T-helper 1 cell treated with Interleukin-12 subunit alpha and Interleukin-12 subunit beta and Interleukin-4 antibody, amounts not matched to agents 30 ng/mL and 1 ng/mL, for 36 hours (primary cell): ENCODE results near the gene ADGRG4. TPM values are rescaled to one million over a fixed set of nuclear protein-coding genes. Genes with fewer than 3 reads are reported as not detected.

Experiments used
- intact Hi-C: fragments of 100-400 bp; cut with micrococcal nuclease; formaldehyde crosslinking; loops from one replicate; pipeline ENCODE4 v1.15.1; 2024
- total RNA-seq: library from RNA; stranded (reverse); gene quantifications from 2 replicates; pipeline ENCODE4 v1.2.3, GENCODE V29; 2022

ADGRG4 gene
- total RNA-seq, 1 donor from 2014 or later: not detected

DNA sequence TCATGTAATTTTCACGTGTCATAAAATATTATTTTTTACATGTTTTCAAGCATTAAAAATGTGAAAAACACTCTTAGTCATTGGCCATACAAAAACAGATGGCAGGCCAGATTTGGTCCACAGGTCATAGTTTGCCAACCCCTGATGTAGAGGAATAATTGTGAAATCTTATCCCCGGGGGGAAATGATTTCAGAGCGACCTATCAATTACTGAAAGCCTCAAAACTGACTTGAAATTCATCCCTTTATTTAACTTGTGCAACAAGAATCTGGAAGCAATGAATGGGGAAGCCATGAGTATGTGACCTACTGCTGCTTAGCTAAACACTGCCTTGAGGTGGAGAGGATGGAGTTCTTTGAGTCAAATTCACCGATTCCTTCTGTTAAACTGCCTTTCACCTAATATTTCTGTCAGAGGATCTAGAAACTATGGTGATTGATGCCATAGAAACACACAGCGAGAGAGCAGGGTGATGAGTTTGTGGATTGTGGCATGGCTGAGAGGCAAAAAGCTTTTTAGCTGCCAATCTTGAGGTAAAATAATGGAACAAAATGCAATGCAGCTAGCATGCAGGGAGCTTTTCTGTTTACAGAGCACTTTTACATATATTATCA lies 156.6 kb downstream of the ADGRG4 start:
- intact Hi-C loops: no loop called here

DNA sequence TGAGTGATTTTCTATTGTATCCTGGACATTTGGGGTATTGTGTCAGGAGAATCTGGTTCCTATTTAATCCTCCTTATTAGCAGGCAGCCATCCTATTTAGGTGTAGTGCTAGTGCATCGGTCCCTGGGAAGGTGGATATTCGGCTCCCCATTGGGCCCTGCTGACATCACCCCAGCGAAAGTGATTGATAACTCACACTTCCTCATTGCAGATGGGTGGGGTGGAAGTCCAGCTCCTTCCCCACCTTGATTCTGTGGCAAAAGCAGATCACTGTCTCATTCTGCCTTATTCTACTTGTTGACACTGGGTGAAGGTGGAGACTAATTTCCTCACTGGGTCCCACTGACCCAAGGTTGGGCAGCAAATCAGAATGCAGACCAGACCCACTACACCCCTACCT lies 163.8 kb downstream of the ADGRG4 start:
- intact Hi-C loops: no loop called here

Other genes with a start within 250 kb of the ADGRG4 start
- gene FHL1, start 153.4 kb upstream of the ADGRG4 start, total RNA-seq: 11.7 and 15.2 TPM in 2 replicates
- gene MAP7D3, start 49.6 kb upstream of the ADGRG4 start, total RNA-seq: 16.4 and 17.2 TPM in 2 replicates
- not detected in 2 replicates for gene BRS3, start 187.0 kb downstream of the ADGRG4 start, total RNA-seq
- 62.0 and 63.5 TPM in 2 replicates for gene HTATSF1, start 196.6 kb downstream of the ADGRG4 start, total RNA-seq
- not detected in 2 replicates for gene VGLL1, start 231.3 kb downstream of the ADGRG4 start, total RNA-seq